Smooth muscle cell (in vitro differentiated cells): ENCODE data around the gene LIF. TPM values are rescaled to one million over a fixed set of nuclear protein-coding genes. Genes with fewer than 3 reads are reported as not detected.

ENCODE experiments used
- DNase-seq: peaks from one replicate; lab custom pipeline; 2025; ENCODE audit not compliant: unreplicated experiment; lab: John Stamatoyannopoulos, UW
- H2AFZ ChIP-seq: fragments of 200-600 bp; sonication (generic); 2 replicates; pipeline ENCODE4 v1.6.0; 2016; ENCODE audit warnings: antibody characterized with exemption, low read depth, mild to moderate bottlenecking
- H3F3A ChIP-seq: fragments of 200-600 bp; sonication (generic); 2 replicates; pipeline ENCODE4 v1.6.0; 2017; ENCODE audit warnings: antibody characterized with exemption, low read depth
- H3K27ac ChIP-seq: fragments of 200-600 bp; sonication (generic); 2 replicates; pipeline ENCODE4 v1.5.1; 2016; ENCODE audit warnings: low read depth, mild to moderate bottlenecking
- H3K27me3 ChIP-seq: fragments of 200-600 bp; sonication (generic); 2 replicates; pipeline ENCODE4 v1.6.1; 2016; ENCODE audit warnings: low read depth, mild to moderate bottlenecking
- H3K36me3 ChIP-seq: fragments of 200-600 bp; sonication (generic); 2 replicates; pipeline ENCODE4 v1.5.1; 2016; ENCODE audit warnings: low read depth
- H3K4me1 ChIP-seq: fragments of 200-600 bp; sonication (generic); 2 replicates; pipeline ENCODE4 v1.5.1; 2016; ENCODE audit warnings: low read depth
- H3K4me2 ChIP-seq: fragments of 200-600 bp; sonication (generic); 2 replicates; pipeline ENCODE4 v1.6.0; 2016; ENCODE audit warnings: mild to moderate bottlenecking
- H3K4me3 ChIP-seq: fragments of 200-600 bp; sonication (generic); 2 replicates; pipeline ENCODE4 v1.5.1; 2016; ENCODE audit warnings: mild to moderate bottlenecking
- H3K79me2 ChIP-seq: fragments of 200-600 bp; sonication (generic); 2 replicates; pipeline ENCODE4 v1.6.0; 2016; ENCODE audit warnings: low read depth, mild to moderate bottlenecking
- H3K9ac ChIP-seq: fragments of 200-600 bp; sonication (generic); 2 replicates; pipeline ENCODE4 v1.6.0; 2016; ENCODE audit warnings: low read depth
- H3K9me3 ChIP-seq: fragments of 200-600 bp; sonication (generic); replicated peaks from 2 replicates; pipeline ENCODE4 v1.5.1; 2016; ENCODE audit warnings: low read depth
- H4K20me1 ChIP-seq: fragments of 200-600 bp; sonication (generic); 2 replicates; pipeline ENCODE4 v1.6.0; 2016; ENCODE audit warnings: low read depth
- CTCF ChIP-seq: fragments of 200-600 bp; sonication (generic); IDR thresholded peaks from 2 replicates; pipeline ENCODE4 v1.5.1; 2017; ENCODE audit warnings: borderline replicate concordance, mild to moderate bottlenecking, antibody characterized with exemption; ENCODE audit not compliant: insufficient read depth, poor library complexity, severe bottlenecking
- WGBS: methylation state at CpG from one replicate; pipeline ENCODE4 v1.1.7; 2016; ENCODE audit warnings: low lambda C conversion rate; 5-methylcytosine and 5-hydroxymethylcytosine counted together
- polyA plus RNA-seq: library from polyadenylated mRNA; unstranded; fragments of >200 nt; fragmentation: Nextera tagmentation; extraction: Ambion mirVana; gene quantifications from 2 replicates; pipeline ENCODE4 v1.2.1, GENCODE V29; 2016
- total RNA-seq: library from RNA; depleted of rRNA; stranded (reverse); fragments of >200 nt; gene quantifications from 2 replicates; pipeline ENCODE4 v1.2.3, GENCODE V29; 2014

The LIF gene
- total and polyA plus RNA-seq, 2 experiments from 2014 or later: 29.9 to 31.2 TPM

DNA sequence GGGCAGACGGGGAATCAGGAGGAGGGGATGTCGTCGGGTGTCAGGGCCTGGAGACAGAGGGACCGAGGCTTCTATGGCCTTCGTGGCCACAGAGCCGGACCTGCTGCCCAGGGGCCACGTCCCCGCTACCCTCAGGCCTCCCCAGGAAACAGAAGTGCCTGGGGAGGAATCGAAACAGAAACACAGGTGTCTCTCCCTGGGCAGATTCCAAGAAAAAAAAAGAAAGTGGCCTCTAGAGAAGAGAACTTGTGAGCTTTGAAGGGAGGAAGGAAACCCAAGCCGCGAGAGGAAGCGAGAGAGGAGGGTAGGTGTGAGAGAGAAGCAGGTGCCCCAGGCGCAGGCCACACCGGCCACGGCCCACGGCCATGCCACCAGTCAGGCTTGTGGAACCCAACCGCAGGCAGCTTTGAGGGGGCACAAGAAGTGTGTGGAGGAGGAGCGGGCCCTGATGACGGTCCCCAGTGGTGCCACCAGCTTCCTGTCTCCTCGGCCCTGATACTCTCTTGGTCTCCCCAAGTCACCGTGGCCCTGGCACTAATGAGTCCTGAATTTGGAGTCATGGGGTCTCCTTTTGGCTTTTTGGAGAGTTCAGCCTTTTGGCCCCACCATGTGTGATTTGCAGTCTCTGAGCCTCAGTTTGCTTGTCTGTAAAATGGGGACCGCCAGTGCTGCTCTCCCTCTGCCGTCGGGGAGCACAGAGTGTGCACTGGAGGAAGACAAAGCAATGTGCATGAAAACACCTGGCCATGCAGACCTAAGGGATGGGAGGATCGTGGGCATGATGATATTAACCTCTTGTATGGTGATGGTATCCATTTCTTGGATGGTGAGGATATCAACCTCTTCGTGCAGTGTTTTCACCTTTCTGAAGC lies 25.2 kb downstream of the LIF start:
- Histone ChIP-seq H3K27me3 (no peaks in the 10 kb centered on the region), H3K4me2 (no peak overlapping the region), H3K4me3 (no peak overlapping the region), H2AFZ (no peak overlapping the region), H3K79me2 (no peaks in the 10 kb centered on the region), H3K4me1 (no peaks in the 10 kb centered on the region), H3K9ac (no peak overlapping the region), H3K27ac (no peak overlapping the region), H4K20me1 (no peaks in the 10 kb centered on the region), H3K9me3 (no peaks in the 10 kb centered on the region), H3F3A (peaks cover 17% of the 10 kb centered on the region), H3K36me3 (no peaks in the 10 kb centered on the region)
- no peak for DNase-seq
- WGBS: 96% methylated on average over 26 of the region's 26 CpGs
- TF ChIP-seq CTCF: no peak

- peaks cover 16% of the 10 kb centered on the region for H3F3A ChIP-seq
- no peak for TF ChIP-seq CTCF
- no peak overlapping the region for H3K9ac ChIP-seq
- H3K4me1 ChIP-seq: no peaks in the 10 kb centered on the region
- no peaks in the 10 kb centered on the region for H4K20me1 ChIP-seq
- H2AFZ ChIP-seq: no peak overlapping the region
- H3K27me3 ChIP-seq: no peaks in the 10 kb centered on the region
- WGBS: 93% methylated on average over 7 of the region's 7 CpGs
- DNase-seq: no peak
- no peak overlapping the region for H3K4me3 ChIP-seq
- H3K79me2 ChIP-seq: no peaks in the 10 kb centered on the region
- no peaks in the 10 kb centered on the region for H3K36me3 ChIP-seq
- H3K27ac ChIP-seq: no peak overlapping the region
- H3K4me2 ChIP-seq: no peak overlapping the region
- no peaks in the 10 kb centered on the region for H3K9me3 ChIP-seq
Observed at GRCh38 chr22:30220338-30221012, 26.1 kb downstream of the LIF start.

DNA sequence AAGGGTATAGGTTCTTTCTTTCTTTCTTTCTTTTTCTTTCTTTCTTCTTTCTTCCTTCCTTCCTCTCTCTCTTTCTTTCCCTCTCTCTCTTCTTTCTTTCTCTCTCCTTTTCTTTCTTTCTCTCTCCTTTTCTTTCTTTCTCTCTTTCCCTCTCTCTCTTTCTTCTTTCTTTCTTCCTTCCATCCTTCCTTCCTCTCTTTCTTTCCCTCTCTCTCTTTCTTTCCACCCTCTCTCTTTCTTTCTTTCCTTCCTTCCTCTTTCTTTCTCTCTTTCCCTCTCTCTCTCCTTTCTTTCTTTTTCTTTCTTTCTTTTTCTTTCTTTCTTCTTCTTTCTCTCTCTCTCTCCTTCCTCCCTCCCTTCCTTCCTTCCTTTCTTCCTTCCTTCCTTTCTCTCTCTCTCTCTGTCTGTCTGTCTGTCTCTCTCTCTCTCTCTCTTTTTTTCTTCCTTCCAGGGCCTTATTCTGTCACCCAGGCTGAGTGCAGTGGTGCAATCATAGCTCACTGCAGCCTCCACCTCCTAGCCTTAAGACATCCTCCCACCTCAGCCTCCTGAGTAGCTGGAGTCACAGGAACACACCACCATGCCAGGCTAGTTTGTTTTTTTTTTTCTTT lies 26.8 kb downstream of the LIF start:
- H3K36me3 ChIP-seq: no peaks in the 10 kb centered on the region
- peaks cover 10% of the 10 kb centered on the region for H3F3A ChIP-seq
- H3K79me2 ChIP-seq: no peaks in the 10 kb centered on the region
- H3K27ac ChIP-seq: no peak overlapping the region
- H2AFZ ChIP-seq: no peak overlapping the region
- H3K4me2 ChIP-seq: no peak overlapping the region
- no peak overlapping the region for H3K4me3 ChIP-seq
- TF ChIP-seq CTCF: no peak
- no peaks in the 10 kb centered on the region for H3K27me3 ChIP-seq
- H3K9ac ChIP-seq: no peak overlapping the region
- no peaks in the 10 kb centered on the region for H4K20me1 ChIP-seq
- no peaks in the 10 kb centered on the region for H3K4me1 ChIP-seq
- H3K9me3 ChIP-seq: no peaks in the 10 kb centered on the region
- DNase-seq: no peak
